Epithelial cell of esophagus (primary cell): ENCODE measurements around the gene FAM131A.

Experiments
- DNase-seq: peaks from one replicate; pipeline ENCODE4 v3.0.0; 2010; ENCODE audit warnings: low read depth
- H3K4me3 ChIP-seq: 2 replicates; pipeline ENCODE4 v1.5.1; 2011; ENCODE audit warnings: mild to moderate bottlenecking, low read length, control low read depth
- CTCF ChIP-seq: IDR thresholded peaks from 2 replicates; pipeline ENCODE4 v1.5.1; 2011; ENCODE audit warnings: low read depth, mild to moderate bottlenecking, low read length, control low read depth, inconsistent platforms; ENCODE audit not compliant: insufficient read depth; ENCODE audit errors: missing control alignments

FAM131A gene

GRCh38 chr3:184381261-184382224 is 44.1 kb downstream of the FAM131A start:
- DNase-seq = no peak
- TF ChIP-seq CTCF = no peak

GRCh38 chr3:184382326-184383032 is 45.1 kb downstream of the FAM131A start:
- H3K4me3 ChIP-seq = no peak overlapping the region
- TF ChIP-seq CTCF = no peak
- no peak for DNase-seq

More at GRCh38 chr3:184381261-184382224, 44.1 kb downstream of the FAM131A start:
- H3K4me3 ChIP-seq = no peak overlapping the region

GRCh38 chr3:184383033-184383740 is 45.8 kb downstream of the FAM131A start:
- TF ChIP-seq CTCF = no peak
- DNase-seq = no peak
- H3K4me3 ChIP-seq = no peak overlapping the region

GRCh38 chr3:184384342-184384741 is 46.9 kb downstream of the FAM131A start:
- DNase-seq = no peak
- no peak for TF ChIP-seq CTCF
- H3K4me3 ChIP-seq = no peak overlapping the region

GRCh38 chr3:184384856-184385422 is 47.5 kb downstream of the FAM131A start:
- H3K4me3 ChIP-seq = no peak overlapping the region
- no peak for DNase-seq
- TF ChIP-seq CTCF = no peak

- DNase-seq = no peak
- TF ChIP-seq CTCF = no peak
- no peak overlapping the region for H3K4me3 ChIP-seq
These were observed 48.8 kb downstream of the FAM131A start for GRCh38 chr3:184386047-184386806.
